Measurements from ENCODE around the gene SLC7A11.

The SLC7A11 gene

GRCh38 chr4:138242076-138242833 lies at the start of gene SLC7A11:
Gene SLC7A11, minus strand, starts transcription at chr4:138242349. Its CDS starts 280 bp downstream, at chr4:138242069.
- peak; percentile 1 to 3 for DNase-seq

GRCh38 chr4:138291431-138291830 lies 49.3 kb upstream of the SLC7A11 start:
- no peak for DNase-seq

GRCh38 chr4:138290805-138291204 lies 48.7 kb upstream of the SLC7A11 start:
- DNase-seq, result no peak

GRCh38 chr4:138279286-138279685 lies 37.1 kb upstream of the SLC7A11 start:
- no peak for DNase-seq

GRCh38 chr4:138277133-138277532 lies 35.0 kb upstream of the SLC7A11 start:
- no peak for DNase-seq

GRCh38 chr4:138275963-138276621 lies 33.9 kb upstream of the SLC7A11 start:
- DNase-seq, result no peak

GRCh38 chr4:138275216-138275615 lies 33.1 kb upstream of the SLC7A11 start:
- DNase-seq, result no peak

GRCh38 chr4:138269175-138269574 lies 27.0 kb upstream of the SLC7A11 start:
- no peak for DNase-seq

- no peak for DNase-seq
These were observed 25.7 kb upstream of the SLC7A11 start for GRCh38 chr4:138267835-138268234.

- no peak for DNase-seq
These were observed 24.8 kb upstream of the SLC7A11 start for GRCh38 chr4:138266948-138267347.

GRCh38 chr4:138263247-138263816 lies 21.2 kb upstream of the SLC7A11 start:
- DNase-seq, result no peak

- no peak for DNase-seq
These were observed 20.3 kb upstream of the SLC7A11 start for GRCh38 chr4:138262469-138262868.

- DNase-seq, result no peak
These were observed 19.9 kb upstream of the SLC7A11 start for GRCh38 chr4:138262030-138262429.

GRCh38 chr4:138259824-138260223 lies 17.7 kb upstream of the SLC7A11 start:
- DNase-seq, result no peak

- no peak for DNase-seq
These were observed 17.1 kb upstream of the SLC7A11 start for GRCh38 chr4:138259271-138259670.

- no peak for DNase-seq
These were observed 14.5 kb upstream of the SLC7A11 start for GRCh38 chr4:138256608-138257007.

GRCh38 chr4:138255917-138256597 lies 13.9 kb upstream of the SLC7A11 start:
- no peak for DNase-seq

- no peak for DNase-seq
These were observed 10.4 kb upstream of the SLC7A11 start for GRCh38 chr4:138252551-138252950.

GRCh38 chr4:138251938-138252337 lies 9.8 kb upstream of the SLC7A11 start:
- DNase-seq, result no peak

GRCh38 chr4:138249132-138249531 lies 7.0 kb upstream of the SLC7A11 start:
- DNase-seq, result no peak

- DNase-seq, result no peak
These were observed 5.9 kb upstream of the SLC7A11 start for GRCh38 chr4:138248058-138248457.

- no peak for DNase-seq
These were observed 5.5 kb upstream of the SLC7A11 start for GRCh38 chr4:138247643-138248042.

GRCh38 chr4:138243369-138243768 lies 1.2 kb upstream of the SLC7A11 start:
- DNase-seq, result no peak

GRCh38 chr4:138242834-138243156 lies 646 bp upstream of the SLC7A11 start:
- DNase-seq, result no peak

All from activated CD4-positive, alpha-beta T cell treated with anti-CD3 and anti-CD28 coated beads, Interleukin-2, amount 50 U/mL, for 4 hours (primary cell).